Body of pancreas (tissue), 4 donors: ENCODE measurements around the gene BICRA.

Experiments used
- POLR2A ChIP-seq, 3 donors: fragments of 450-650 bp; IDR thresholded peaks; one replicate each; pipeline ENCODE4 v1.6.1; 2016; ENCODE audit warnings: antibody characterized with exemption in 3 of 3, mild to moderate bottlenecking in 2 of 3
- TF ChIP-seq, protein P1 (sequence below), 7 experiments: fragments of 450-650 bp in 4 of 7; fragments of 200-600 bp in 3 of 7; sonication (generic) in 3 of 7; IDR thresholded peaks; one replicate each; pipeline ENCODE4 v1.5.1; 2016 to 2019; ENCODE audit warnings: antibody characterized with exemption in 7 of 7

DNA sequence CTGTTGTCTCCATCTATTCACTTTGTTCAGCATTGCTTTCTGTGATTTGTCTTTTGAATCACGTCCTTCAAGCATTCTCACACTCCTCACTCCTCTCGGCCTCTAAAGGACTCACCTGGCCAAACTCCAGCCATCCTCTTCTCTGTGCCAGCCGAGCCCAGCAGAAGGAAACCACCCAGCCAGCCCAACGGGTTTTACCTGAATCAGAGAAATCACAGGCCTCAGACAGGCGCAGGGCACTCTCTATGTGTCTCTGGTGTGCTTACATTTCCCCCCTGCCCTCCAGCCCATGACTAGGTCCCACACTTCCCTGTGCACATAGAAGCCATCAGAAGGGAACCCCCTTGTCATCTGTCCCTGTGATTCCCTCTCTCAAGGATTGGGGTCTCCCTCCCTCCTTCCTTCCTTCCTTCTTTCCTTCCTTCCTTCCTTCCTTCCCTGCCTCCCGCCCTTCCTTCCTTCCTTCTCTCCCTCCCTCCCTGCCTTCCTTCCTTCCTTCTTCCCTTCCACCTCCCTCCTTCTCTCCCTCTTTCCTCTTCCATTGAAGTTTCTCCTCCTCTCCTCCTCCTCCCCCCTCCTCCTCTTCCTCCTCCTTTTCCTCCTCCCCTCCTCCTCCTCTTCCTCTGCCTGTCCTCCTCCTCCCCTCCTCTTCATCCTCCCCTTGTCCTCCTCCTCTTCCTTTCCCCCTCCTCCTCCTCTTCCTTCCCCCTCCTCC lies 27.2 kb upstream of the BICRA start:
- TF ChIP-seq, protein P1, sequence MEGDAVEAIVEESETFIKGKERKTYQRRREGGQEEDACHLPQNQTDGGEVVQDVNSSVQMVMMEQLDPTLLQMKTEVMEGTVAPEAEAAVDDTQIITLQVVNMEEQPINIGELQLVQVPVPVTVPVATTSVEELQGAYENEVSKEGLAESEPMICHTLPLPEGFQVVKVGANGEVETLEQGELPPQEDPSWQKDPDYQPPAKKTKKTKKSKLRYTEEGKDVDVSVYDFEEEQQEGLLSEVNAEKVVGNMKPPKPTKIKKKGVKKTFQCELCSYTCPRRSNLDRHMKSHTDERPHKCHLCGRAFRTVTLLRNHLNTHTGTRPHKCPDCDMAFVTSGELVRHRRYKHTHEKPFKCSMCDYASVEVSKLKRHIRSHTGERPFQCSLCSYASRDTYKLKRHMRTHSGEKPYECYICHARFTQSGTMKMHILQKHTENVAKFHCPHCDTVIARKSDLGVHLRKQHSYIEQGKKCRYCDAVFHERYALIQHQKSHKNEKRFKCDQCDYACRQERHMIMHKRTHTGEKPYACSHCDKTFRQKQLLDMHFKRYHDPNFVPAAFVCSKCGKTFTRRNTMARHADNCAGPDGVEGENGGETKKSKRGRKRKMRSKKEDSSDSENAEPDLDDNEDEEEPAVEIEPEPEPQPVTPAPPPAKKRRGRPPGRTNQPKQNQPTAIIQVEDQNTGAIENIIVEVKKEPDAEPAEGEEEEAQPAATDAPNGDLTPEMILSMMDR (IDR thresholded peaks at IDR 0.05): no peak
- no peak for TF ChIP-seq POLR2A (IDR thresholded peaks at IDR 0.05)
